ENCODE results near the gene ZCCHC7.

DNA sequence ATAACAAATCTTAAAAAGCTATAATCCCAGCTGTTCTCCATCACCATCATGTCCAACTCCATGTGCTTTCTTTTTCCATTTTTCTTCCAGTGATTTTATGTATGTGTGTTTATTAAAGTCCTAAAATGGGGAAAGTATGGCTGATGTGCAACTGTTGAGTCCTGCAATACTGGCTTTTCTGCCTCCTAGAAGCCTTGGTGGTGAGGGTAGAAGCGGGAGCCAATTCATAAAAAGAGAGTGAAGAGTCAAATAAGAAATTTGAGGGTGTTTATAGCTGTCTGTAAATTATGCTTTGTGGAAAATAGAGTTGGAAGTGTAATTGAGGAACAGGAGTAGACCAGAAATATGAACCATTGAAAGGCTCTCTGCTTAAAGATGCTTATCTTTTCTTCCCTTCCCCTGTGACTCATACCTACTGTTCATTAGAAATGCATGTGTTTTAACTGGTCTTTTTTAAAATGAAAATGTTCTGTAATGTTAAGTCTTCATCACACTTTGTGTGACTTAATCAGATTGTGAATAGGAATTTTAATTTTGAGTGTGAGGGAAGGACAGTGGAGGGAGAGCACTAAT, 80.1 kb downstream of the ZCCHC7 start:
- TF ChIP-seq CEBPB (IDR thresholded peaks at IDR 0.05; ENCODE audit: low read depth) = no peak
- no peak for TF ChIP-seq POLR2A (IDR thresholded peaks at IDR 0.05; ENCODE audit: borderline replicate concordance, extremely low read depth, insufficient read depth, insufficient read length)
- TF ChIP-seq, protein P1, sequence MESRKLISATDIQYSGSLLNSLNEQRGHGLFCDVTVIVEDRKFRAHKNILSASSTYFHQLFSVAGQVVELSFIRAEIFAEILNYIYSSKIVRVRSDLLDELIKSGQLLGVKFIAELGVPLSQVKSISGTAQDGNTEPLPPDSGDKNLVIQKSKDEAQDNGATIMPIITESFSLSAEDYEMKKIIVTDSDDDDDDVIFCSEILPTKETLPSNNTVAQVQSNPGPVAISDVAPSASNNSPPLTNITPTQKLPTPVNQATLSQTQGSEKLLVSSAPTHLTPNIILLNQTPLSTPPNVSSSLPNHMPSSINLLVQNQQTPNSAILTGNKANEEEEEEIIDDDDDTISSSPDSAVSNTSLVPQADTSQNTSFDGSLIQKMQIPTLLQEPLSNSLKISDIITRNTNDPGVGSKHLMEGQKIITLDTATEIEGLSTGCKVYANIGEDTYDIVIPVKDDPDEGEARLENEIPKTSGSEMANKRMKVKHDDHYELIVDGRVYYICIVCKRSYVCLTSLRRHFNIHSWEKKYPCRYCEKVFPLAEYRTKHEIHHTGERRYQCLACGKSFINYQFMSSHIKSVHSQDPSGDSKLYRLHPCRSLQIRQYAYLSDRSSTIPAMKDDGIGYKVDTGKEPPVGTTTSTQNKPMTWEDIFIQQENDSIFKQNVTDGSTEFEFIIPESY (IDR thresholded peaks at IDR 0.05; ENCODE audit: extremely low read depth, insufficient replicate concordance, low read length) = no peak
- TF ChIP-seq, protein P2, sequence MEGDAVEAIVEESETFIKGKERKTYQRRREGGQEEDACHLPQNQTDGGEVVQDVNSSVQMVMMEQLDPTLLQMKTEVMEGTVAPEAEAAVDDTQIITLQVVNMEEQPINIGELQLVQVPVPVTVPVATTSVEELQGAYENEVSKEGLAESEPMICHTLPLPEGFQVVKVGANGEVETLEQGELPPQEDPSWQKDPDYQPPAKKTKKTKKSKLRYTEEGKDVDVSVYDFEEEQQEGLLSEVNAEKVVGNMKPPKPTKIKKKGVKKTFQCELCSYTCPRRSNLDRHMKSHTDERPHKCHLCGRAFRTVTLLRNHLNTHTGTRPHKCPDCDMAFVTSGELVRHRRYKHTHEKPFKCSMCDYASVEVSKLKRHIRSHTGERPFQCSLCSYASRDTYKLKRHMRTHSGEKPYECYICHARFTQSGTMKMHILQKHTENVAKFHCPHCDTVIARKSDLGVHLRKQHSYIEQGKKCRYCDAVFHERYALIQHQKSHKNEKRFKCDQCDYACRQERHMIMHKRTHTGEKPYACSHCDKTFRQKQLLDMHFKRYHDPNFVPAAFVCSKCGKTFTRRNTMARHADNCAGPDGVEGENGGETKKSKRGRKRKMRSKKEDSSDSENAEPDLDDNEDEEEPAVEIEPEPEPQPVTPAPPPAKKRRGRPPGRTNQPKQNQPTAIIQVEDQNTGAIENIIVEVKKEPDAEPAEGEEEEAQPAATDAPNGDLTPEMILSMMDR (IDR thresholded peaks at IDR 0.05 in 2 of 3, conservative IDR thresholded peaks at IDR 0.05 in 1 of 3; ENCODE audit: borderline replicate concordance in 1 of 3, insufficient read depth in 1 of 3, low read depth in 2 of 3, low read length in 2 of 3) = no peak
- TF ChIP-seq RAD21 (IDR thresholded peaks at IDR 0.05; ENCODE audit: low read depth) = no peak
- TF ChIP-seq POLR2AphosphoS5 (IDR thresholded peaks at IDR 0.05; ENCODE audit: low read depth, low read length) = no peak

Measured in HCT116 (cell line).